ENCODE measurements around the gene NLRC5. TPM values are rescaled to one million over a fixed set of nuclear protein-coding genes. Genes with fewer than 3 reads are reported as not detected.
"Not testable (repeated sequence)": the region's sequence is repeated elsewhere in the genome, so short reads cannot be mapped to it uniquely, and the experiment has no call there.

NLRC5 gene
- total RNA-seq, 1 donor from 2014 or later, result 368 TPM

DNA sequence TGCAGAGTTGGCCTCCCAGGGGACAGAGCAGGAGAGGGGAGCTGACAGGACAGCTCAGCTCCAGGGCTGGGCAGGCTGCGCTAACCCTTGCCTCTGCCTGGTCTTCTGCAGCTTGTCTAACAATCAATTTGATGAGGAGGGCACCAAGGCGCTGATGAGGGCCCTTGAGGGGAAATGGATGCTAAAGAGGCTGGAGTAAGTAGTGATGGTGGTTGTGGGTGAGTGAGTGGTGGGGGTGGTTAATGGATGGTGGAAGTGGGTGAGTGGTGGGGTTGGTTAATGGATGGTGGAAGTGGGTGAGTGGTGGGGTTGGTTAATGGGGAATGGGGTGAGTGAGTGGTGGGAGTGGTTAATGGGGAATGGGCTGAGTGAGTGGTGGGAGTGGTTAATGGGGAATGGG, 81.1 kb downstream of the NLRC5 start:
- intact Hi-C loops (cut with micrococcal nuclease), result no loop called here

DNA sequence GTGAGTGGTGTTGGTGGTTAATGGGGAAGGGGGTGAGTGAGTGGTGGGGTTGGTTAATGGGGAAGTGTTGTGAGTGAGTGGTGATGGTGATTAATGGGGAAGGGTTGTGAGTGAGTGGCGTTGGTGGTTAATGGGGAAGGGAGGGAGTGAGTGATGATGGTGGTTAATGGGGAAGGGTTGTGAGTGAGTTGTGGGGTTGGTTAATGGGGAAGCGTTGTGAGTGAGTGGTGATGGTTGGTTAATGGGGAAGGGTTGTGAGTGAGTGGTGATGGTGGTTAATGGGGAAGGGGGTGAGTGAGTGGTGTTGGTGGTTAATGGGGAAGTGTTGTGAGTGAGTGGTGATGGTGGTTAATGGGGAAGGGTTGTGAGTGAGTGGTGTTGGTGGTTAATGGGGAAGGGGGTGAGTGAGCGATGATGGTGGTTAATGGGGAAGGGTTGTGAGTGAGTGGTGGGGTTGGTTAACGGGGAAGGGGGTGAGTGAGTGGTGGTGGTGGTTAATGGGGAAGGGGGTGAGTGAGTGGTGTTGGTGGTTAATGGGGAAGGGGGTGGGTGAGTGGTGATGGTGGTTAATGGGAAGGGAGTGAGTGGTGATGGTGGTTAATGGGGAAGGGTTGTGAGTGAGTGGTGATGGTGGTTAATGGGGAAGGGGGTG, 81.8 kb downstream of the NLRC5 start:
- intact Hi-C loops (cut with micrococcal nuclease), result not testable (repeated sequence)

DNA sequence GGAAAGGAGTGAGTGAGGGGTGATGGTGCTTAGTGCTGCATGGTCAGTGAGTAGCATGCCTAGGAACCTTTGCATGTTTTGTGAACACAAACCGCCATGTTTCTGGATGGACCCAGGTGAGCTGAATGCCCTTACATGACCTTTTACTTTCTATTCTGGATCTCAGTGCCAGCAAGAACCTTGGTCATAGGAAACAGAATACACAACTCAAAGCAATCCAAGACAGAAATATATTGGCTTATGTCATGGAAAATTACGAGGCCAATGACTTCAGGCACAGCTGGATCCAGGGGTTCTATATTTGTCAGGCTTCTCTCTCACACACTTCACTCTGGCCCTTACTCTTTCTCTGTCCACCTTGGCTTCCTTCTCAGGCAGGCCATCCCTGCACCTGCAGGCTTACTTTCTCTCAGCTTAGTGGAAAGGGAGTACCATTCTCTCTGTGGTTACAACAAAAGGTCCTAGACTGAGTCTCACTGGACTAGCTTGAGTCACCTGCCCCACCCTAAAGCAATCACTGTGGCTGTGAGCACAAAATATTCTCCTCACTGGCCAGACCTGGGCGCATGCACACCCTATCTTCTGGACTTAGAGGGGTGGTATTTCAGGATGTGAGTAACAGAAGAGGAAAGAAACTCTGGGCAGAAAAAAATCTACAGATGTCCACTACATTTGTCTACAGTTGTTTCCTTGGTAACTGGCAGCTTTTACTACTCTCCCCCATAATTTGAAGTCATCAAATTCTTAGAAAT, 82.7 kb downstream of the NLRC5 start:
- intact Hi-C loops (cut with micrococcal nuclease), result no loop called here

DNA sequence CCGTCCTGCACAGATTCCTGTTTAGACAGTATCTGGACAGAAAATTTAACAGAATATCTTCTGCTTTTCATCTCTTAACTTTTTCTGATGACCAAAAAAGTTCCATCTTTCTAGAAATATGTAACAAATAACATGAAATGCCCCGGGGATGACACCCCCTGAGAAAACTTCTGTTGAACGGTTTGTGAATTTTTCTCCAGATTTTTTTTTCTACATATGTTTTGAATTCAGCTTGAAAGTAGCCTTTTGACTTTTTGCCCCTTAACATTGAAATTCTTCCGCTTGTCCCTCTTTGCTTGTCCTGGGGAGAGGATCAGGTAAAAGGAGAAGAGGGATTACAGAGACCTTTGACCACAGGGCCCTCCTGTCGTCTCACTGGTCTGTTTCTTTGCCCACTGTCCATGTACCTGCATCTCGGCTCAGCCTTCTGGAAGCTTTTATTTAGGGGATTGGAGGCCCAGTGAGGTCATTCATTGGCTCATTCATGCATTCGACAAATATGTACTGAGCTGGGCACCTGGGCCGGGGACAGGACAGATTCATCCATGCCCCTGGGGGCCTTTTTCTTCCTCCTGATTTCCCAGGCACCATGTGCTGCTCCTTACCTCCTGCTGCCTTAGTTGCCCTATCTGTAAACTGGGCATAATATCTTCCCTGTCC, 83.4 kb downstream of the NLRC5 start:
- intact Hi-C loops (cut with micrococcal nuclease), result no loop called here

DNA sequence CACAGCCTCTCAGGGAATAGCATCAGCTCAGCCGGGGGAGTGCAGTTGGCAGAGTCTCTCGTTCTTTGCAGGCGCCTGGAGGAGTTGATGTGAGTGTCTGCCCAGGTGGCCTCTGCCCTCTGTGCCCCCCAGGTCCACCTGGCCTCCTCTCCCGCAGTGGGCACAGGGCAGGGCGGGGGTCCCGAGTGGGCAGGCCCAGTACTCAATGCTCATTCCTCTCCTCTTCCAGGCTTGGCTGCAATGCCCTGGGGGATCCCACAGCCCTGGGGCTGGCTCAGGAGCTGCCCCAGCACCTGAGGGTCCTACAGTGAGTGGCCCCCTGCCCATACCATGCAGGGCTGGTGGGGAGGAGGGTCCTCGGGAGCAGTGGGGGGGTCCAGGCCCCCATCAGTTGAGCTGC, 88.4 kb downstream of the NLRC5 start:
- intact Hi-C loops (cut with micrococcal nuclease), result no loop called here

DNA sequence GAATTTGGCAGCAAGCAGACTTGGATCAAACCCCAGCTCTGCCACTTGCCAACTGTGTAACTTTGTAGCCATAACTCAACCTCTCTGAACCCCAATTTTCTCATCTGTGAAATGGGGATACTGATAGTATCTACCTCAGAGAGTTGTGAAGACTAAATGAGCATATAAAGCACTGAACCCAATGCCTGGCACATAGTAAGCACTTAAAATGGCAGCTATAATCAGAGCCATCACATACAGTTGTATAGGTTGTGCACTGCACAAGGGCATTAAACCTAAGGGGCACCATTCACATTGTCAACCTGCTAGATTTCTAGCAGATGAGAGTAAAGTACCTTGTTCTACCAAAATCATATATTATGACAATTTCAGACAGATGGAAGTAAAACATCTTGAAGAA, 92.4 kb downstream of the NLRC5 start:
- intact Hi-C loops (cut with micrococcal nuclease), result loop anchor here (5.0 kb wide), 1 partner anchor 106 kb away; the partner anchor contains the start of genes PSME3IP1 and RSPRY1

DNA sequence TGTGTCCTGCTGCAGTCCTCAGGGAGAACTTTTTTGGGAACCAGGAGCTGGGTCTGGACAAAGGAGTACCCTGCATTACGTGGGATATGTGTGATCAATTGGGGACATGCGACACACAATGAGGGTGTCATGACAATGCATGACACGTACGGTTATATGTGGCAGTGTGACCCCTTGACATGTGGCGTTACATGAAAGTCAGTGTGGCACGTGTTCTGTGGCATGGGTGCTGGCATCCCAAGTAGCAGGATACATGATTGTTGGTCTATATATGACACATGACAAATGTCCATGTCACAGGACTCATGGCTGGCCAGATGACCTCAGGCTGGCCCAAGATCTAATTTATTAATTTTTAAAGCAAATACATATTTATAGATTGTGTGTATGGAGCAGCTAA, 93.3 kb downstream of the NLRC5 start:
- intact Hi-C loops (cut with micrococcal nuclease), result loop anchor here (5.0 kb wide), 1 partner anchor 105 kb away; the partner anchor contains the start of genes PSME3IP1 and RSPRY1

DNA sequence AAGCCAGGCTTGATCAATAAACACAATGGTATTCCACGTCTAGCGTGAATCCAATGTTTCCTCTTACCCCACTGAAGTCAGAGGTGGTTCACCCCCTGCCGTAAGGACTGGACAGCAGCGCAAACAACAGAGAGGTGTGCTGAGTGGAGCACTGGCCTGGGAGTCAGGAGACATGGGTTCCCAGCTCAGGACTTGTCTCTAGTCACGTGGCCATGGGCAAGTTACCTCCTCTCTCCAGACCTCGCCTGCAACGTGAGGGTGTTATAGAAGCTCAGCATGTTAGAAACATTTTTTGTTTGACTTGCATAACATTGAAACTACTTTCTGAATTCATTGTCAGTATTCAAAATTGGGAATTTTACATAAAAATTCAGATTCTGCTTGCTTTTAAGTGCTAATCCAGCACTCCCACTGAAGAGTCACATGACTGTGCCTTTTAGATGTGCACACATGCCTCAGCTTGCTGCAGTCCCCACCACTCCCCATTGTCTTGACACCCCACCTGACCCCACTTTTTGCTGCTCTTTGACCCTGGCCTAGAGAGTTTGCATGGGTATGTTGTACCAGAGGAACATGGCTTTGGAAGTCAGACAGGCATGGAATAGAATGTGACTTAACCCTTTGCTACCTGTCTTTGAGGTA, 94.2 kb downstream of the NLRC5 start:
- intact Hi-C loops (cut with micrococcal nuclease), result loop anchor here (1.0 to 5.0 kb wide), 3 partner anchors 85 to 119 kb away; partner anchors contain the start of genes PSME3IP1 and RSPRY1

DNA sequence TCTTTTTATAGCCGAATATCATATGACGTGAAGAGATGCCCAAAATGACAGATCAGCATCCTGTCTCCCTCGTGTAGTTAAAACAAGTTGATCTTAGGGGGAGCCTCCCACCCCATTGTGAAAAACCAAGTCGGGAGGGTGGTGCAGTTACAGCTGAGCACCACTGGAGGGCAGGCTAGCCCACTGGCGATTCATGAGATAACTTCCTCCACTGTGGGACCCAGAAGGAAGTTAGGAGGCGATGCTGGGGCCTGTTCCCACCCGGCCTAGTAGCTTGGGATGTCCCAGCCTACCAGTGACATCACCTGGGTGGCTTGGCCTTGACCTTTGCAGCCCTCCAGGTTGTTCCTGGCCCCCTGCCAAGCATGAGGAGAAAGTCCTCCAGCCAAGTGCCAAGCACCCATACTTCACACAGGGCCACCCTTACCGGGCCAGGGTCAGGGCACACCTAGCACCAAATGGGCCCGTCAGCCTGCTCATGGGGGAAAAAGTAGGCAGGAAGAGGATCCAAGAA, 95.0 kb downstream of the NLRC5 start:
- intact Hi-C loops (cut with micrococcal nuclease), result loop anchor here (1.0 to 5.0 kb wide), 3 partner anchors 84 to 120 kb away; partner anchors contain the start of genes PSME3IP1 and RSPRY1

DNA sequence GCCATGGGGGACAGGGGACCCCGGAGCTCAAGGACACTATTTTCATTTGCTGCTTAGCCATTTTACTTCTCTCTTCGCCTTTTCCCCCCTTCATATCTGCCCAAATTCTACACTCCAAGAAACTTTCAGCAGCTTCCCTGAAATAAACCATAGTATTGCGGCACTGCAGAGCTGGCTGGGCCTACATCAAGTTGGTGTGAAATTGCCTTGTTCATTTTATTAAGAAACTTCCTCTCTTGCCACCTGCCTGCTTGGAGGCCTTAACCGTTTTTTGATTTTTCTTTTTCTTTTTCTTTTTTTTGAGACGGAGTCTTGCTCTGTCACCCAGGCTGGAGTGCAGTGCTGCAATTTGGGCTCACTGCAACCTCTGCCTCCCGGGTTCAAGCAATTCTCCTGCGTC, 95.6 kb downstream of the NLRC5 start:
- intact Hi-C loops (cut with micrococcal nuclease), result loop anchor here (1.0 to 5.0 kb wide), 3 partner anchors 83 to 121 kb away; partner anchors contain the start of genes PSME3IP1 and RSPRY1

DNA sequence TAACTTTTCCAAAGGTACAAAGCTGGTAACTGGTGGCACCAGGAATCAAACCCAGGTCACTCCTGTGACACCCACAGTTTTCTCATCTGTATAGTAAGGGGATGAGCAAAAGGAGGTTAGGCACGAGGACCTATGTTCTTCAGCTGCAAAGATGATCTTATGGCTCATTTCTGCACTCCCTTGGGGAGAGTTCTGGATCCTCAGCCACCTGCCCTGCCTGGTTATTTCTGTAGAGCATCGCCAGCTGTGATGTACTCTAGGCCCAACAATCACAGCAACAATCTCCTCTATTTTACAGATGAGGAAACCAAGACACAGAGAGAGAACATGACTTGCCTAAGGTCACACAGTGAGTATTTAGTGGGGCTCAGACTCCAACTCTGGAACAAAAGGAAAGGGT, 97.6 kb downstream of the NLRC5 start:
- intact Hi-C loops (cut with micrococcal nuclease), result no loop called here

DNA sequence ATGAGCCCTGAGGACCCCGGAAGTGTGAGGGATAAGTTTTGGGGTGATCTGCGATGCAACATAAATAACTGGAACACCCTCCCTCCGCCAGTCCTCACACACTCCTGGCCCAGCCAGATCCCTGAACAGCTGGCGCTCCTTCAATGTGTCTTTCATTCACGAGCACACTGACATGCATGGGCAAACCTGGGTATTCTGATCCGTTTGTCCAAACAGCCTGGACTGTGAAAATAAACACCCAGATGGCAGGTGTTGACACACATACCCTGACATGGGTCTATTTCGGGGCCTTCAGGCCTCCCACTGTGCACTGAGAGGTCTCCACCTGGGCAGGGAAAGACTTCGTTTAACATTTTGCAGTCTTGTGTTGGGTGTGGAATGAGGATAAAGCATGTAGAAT, 100.0 kb downstream of the NLRC5 start:
- intact Hi-C loops (cut with micrococcal nuclease), result no loop called here

DNA sequence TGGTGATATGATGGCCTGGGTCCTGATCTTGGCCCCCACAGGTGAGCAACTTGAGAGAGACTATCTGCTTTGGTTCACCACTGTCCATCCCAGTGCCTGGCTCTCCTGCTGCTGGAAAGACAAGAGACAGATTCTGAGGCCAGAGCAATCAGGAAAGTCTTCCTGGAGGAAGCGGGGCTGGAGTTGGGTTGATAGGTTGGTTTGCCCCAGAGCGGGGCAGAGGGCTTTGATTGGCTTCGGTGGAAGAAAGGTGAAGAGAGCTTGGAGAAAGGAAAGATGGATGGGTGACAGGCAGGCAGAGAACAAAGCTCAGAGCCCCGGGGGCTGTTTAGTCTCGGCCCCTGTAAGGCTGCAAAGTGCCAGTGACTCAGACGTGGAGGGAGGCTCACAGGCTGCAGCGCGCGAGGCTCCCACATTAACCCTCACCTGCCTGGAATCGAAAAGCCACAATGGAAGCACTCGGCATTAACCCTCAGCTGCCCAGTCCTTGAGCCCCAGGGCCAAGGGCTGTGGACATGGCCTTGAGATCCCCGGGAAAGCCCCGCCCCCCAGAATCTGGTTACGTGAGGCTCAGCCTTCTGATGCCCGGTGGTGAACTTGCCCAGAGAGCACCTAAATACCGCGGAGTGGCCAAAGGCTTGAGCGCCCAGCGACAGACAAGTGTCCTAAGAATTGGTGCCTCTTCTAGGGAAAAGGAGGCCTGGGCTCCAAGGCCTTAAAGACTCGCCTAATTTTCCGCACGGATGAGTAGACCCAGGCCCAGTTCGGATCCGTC, 102.0 kb downstream of the NLRC5 start:
- intact Hi-C loops (cut with micrococcal nuclease), result loop anchor here (5.0 kb wide), 1 partner anchor 36 kb away; no protein-coding TSS in a partner anchor

DNA sequence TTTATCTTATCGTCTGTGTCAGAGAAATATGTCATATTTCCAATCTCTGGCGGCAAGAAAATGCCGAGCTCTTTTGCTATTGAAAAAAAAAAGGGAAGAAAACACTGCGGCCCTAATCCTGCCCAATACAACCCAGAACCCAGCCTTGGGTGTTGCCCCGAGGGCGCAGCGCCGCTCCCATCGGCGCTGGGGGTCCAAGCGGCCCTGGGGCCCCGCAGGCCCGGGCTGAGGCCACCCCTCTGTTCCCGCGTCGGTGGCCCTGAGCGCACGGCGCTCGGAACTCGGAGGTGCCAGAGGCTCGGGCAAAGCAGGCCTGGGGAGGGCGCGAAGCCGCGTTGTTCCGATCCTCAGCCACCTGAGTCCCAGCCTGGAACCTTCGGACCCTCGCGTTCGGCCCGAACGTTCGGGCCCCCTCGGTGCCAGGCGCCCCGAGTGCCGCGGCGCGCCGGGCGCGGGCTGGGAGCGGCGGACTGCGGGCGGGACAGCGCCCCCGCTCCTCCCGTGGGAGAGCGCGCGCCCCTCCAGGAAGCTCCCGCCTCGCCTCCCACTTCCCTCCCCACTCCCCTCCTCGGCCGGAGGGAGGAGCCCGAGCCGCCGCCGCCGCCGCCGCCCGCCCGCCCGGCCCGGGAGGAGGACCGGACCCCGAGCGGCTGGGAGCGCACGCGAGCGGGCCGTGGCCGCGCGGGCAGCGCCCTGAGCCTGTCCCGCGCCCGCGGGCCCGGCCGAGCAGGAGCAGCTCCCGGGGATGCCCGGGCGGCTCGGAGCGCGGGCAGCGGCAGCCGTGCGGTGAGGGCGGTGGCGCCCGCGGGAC, 102.8 kb downstream of the NLRC5 start, which contains the start of gene CPNE2:
Gene CPNE2 (plus strand): TSS at position 609 of the 811 bp plus-strand sequence. CDS start 18,160 bp downstream, outside the sequence.
- intact Hi-C loops (cut with micrococcal nuclease), result loop anchor here (2.0 to 5.0 kb wide), 2 partner anchors 35 to 77 kb away; no protein-coding TSS in a partner anchor

DNA sequence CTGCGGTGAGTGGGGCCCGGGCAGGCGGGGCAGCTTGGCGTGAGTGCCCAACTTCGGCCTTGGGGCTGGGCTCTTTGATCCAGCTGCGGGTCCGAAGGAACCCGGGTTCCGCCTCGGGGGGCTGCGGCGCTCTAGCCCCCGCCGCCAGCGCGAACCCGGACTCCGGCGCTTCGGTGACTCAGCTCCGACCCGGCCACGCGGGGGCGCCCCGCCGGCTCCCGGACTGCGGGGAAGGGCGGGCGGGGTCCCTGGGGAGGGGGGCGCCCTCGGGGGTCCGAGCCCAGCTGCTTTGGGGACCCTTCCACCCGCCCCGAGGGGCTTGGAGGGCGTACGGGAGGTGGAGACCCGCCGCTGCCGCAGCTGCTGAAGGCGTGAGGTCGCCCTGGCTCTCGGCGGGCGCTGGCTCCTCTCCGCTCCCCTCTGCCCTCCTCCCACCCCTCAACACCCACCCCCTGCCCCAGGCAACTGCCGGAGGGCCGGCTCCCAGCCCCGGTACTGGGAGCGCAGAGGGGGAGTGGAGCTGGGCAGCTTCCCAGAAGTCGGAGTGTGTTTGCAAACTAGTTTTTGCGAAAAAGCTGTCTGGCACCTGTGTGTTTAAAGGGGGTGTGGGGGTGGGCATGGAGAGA, 103.5 kb downstream of the NLRC5 start:
- intact Hi-C loops (cut with micrococcal nuclease), result loop anchor here (2.0 to 5.0 kb wide), 2 partner anchors 34 to 76 kb away; no protein-coding TSS in a partner anchor

DNA sequence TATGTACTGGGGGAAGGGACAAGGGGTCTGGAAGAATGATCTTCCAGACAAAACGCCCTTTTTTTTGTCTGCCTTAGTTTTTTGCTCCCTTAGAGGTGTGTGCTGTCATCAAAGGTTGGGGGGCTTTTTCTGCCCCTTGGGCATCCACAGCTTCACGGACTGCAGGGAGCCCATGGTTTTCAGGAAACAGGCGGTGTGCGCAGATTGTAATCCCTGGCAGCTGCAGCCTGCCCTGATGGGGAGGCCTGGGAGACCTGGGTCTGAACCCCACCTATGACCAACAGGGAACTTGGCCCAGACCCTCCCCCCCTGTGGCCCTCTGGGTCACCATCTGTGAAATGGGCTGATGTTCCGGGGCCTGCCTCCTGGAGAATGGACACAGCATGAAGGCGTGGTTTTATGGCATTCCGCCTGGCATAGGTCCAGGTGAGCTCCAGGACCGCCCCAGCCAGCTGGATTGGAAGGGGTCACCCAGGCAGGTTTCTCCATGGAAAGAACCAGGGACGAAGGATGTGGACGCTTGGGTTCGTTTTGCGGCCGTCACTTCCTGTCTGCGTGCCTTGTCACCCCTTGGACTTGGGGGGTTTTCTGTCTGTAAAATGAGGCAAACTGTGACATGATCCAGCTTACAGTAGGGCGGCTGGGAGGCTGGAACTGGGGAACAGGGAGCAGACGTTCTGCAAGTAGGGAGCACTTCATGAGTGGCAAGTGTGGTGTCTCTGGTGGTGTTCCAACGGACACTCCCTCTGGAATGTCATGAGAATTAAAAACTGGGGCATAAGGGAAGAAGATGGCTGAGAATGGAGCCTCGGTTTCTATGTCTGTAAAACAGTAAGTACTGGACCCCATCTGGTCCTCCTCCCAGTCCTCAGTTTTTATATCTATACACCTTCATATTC, 104.6 kb downstream of the NLRC5 start:
- intact Hi-C loops (cut with micrococcal nuclease), result loop anchor here (2.0 to 5.0 kb wide), 2 partner anchors 33 to 75 kb away; no protein-coding TSS in a partner anchor

DNA sequence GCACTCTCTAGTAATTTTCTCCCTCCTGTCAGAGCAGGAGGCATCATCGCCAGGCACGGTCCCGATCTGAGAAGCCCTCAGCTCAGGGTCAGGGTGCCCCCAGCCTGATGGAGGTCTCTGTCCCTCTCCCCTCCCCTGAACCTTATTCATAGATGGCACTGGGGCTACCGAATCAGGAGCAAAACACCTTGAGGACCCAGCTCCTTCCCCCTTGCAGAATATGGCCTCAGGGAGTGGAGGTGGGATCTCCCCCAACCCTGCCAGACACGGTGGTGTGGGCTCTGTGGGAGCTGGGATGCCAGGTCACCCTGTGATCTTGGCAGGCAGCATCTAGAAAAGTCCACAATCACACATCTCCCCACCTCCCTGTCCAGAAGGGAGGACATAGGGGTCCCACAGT, 105.6 kb downstream of the NLRC5 start:
- intact Hi-C loops (cut with micrococcal nuclease), result loop anchor here (5.0 kb wide), 1 partner anchor 32 kb away; no protein-coding TSS in a partner anchor

DNA sequence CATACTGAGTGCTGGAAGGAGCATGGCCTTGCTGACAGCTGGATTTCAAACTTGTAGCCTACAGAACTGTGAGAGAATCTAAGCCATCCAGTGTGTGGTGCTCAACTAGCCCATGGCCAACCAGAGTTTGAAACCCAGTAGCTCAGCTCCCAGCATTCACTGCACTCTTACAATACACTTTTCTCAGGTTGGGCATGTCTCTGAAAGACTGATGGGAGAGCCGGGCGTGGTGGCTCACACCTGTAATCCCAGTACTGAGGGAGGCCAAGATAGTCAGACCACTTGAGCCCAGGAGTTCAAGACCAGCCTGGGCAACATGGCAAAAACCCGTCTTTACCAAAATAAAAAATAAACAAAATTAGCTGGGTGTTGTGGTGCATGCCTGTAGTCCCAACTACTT, 106.8 kb downstream of the NLRC5 start:
- intact Hi-C loops (cut with micrococcal nuclease), result no loop called here

Measured in T-helper 2 cell treated with Interferon-gamma antibody and Interleukin-4, amounts not matched to agents 100 ng/mL and 5 ng/mL, for 36 hours (primary cell).